ENCODE data around the gene PCSK5.

PCSK5 gene

GRCh38 chr9:76158713-76159112 lies 268.2 kb downstream of the PCSK5 start:
- DNase-seq (ENCODE audit: low spot score in 2 of 2) (no peak), ATAC-seq (no peak)
- Mint-ChIP-seq H3K27ac (no peak overlapping the region), H3K4me1 (no peaks in the 10 kb centered on the region), H3K36me3 (no peaks in the 10 kb centered on the region), H3K4me3 (no peak overlapping the region), H3K9me3 (no peaks in the 10 kb centered on the region)

DNA sequence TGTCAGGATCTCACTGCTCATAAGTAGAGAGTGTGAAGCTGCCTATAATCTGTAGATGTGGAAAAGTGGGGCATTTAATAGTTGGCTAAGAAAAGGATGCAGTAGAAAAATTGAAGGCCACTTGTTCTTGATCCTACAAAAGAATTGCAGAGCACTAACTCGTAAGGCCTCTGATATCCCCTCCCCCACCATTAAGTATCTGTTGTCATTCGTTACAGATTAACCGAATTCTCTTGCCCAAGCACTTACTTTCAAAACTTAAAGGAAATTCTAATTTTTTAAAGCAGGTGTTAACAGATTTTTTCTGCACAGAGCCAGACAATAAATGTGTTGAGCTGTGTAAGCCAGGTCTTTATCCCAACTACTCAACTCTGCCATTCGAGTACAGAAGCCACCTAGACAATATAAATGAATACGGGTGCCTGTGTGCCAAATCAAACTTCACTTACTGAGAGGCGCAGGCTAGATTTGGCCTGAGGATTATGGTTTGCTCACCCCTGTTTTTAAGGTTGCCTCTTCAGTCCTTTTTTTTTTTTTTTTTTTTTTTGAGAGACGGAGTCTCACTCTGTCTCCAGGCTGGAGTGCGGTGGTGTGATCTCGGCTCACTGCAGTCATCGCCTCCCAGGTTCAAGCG lies 268.9 kb downstream of the PCSK5 start:
- DNase-seq (ENCODE audit: low spot score in 2 of 2) (no peak), ATAC-seq (no peak)
- Mint-ChIP-seq H3K4me1 (no peaks in the 10 kb centered on the region), H3K4me3 (no peak overlapping the region), H3K36me3 (no peaks in the 10 kb centered on the region), H3K27ac (no peak overlapping the region), H3K9me3 (no peaks in the 10 kb centered on the region)

GRCh38 chr9:76161106-76161505 lies 270.6 kb downstream of the PCSK5 start:
- Mint-ChIP-seq H3K4me3 (no peak overlapping the region), H3K4me1 (no peaks in the 10 kb centered on the region), H3K9me3 (no peaks in the 10 kb centered on the region), H3K36me3 (no peaks in the 10 kb centered on the region), H3K27ac (no peak overlapping the region)
- ATAC-seq, result no peak
- no peak for DNase-seq (ENCODE audit: low spot score in 2 of 2)

- no peaks in the 10 kb centered on the region for H3K36me3 Mint-ChIP-seq
- H3K27ac Mint-ChIP-seq, result no peak overlapping the region
- no peak overlapping the region for H3K4me3 Mint-ChIP-seq
- no peaks in the 10 kb centered on the region for H3K4me1 Mint-ChIP-seq
- DNase-seq (ENCODE audit: low spot score in 2 of 2), result no peak
- H3K9me3 Mint-ChIP-seq, result no peaks in the 10 kb centered on the region
- no peak for ATAC-seq
Measured at GRCh38 chr9:76161541-76161940, 271.1 kb downstream of the PCSK5 start.

- Mint-ChIP-seq H3K27ac (no peak overlapping the region), H3K9me3 (no peaks in the 10 kb centered on the region), H3K4me1 (no peaks in the 10 kb centered on the region), H3K4me3 (no peak overlapping the region), H3K36me3 (no peaks in the 10 kb centered on the region)
- no peak for DNase-seq (ENCODE audit: low spot score in 2 of 2)
- no peak for ATAC-seq
Measured at GRCh38 chr9:76162086-76162730, 271.7 kb downstream of the PCSK5 start.

DNA sequence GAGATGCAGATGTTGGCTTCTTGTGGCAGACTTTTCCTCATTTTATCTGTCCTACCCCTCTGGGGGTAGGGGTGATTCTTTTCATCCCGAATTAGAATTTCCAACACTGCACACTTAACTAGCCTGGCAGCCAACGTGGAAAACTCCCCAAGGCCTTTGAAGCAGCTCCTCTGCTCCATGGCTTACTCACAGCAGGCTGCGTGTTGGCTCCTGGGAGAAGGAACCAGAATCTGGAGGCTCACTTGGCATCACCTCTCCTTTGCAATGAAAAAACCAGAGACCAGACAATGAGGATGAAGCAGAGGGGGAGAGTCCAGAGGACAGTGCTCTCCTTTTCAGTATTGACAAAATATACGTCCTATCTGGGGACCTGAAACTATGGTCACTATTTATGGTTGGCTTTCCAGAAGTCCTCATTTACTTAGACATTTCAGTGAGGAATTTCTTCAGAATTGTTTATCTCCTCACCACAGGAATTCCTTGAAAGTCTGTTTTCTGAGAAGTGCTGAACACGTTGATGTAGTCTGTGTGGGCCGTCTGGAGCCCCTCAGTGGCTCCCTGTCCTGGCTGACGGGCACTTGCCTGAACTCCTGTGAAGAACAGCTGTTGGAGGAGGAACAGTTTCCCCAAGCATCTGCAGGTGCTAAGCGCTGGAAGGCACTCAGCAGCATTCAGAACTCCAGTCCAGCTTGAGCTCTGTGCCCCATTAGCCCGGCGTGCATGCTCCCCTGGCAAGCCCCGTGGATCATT lies 272.5 kb downstream of the PCSK5 start:
- no peak for ATAC-seq
- DNase-seq (ENCODE audit: low spot score in 2 of 2), result no peak
- Mint-ChIP-seq H3K36me3 (no peaks in the 10 kb centered on the region), H3K27ac (no peak overlapping the region), H3K4me1 (no peaks in the 10 kb centered on the region), H3K4me3 (no peak overlapping the region), H3K9me3 (no peaks in the 10 kb centered on the region)

DNA sequence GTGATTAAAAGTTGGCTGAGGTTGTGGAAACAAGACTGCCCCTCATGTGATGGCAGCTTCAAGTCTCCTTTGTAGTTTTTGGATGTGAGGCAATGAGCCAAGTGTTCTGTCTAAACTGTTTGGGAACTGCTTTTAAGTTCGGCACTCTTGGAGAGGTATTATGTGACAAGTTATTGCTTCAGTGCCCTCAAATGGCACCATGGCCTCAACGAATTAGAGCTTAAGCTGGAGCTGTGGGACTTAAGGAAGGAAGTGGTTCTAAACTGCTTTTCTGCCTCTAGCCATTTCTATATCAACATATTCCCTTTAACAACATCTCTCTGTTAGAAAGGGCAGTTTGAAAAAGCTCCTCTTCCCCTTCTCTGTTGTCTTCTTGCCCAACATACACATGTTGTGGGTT lies 276.1 kb downstream of the PCSK5 start:
- no peaks in the 10 kb centered on the region for H3K36me3 Mint-ChIP-seq
- H3K4me1 Mint-ChIP-seq, result no peaks in the 10 kb centered on the region
- ATAC-seq (no peak), DNase-seq (ENCODE audit: low spot score in 2 of 2) (no peak)
- H3K27ac Mint-ChIP-seq, result no peak overlapping the region
- no peaks in the 10 kb centered on the region for H3K9me3 Mint-ChIP-seq
- H3K4me3 Mint-ChIP-seq, result no peak overlapping the region

- DNase-seq (ENCODE audit: low spot score in 2 of 2) (no peak), ATAC-seq (no peak)
- no peak overlapping the region for H3K27ac Mint-ChIP-seq
Measured at GRCh38 chr9:76176171-76176570, 285.7 kb downstream of the PCSK5 start.

GRCh38 chr9:76177931-76178330 lies 287.5 kb downstream of the PCSK5 start:
- DNase-seq (ENCODE audit: low spot score in 2 of 2) (no peak), ATAC-seq (no peak)
- no peaks in the 10 kb centered on the region for H3K9me3 Mint-ChIP-seq
- peaks cover 4% of the 10 kb centered on the region for H3K36me3 Mint-ChIP-seq
- H3K4me3 Mint-ChIP-seq, result no peak overlapping the region
- no peak overlapping the region for H3K27ac Mint-ChIP-seq
- H3K4me1 Mint-ChIP-seq, result peaks cover 7% of the 10 kb centered on the region

More at GRCh38 chr9:76176171-76176570, 285.7 kb downstream of the PCSK5 start:
- Mint-ChIP-seq H3K9me3 (no peaks in the 10 kb centered on the region), H3K4me3 (no peak overlapping the region), H3K4me1 (peaks cover 1% of the 10 kb centered on the region), H3K36me3 (no peaks in the 10 kb centered on the region)

DNA sequence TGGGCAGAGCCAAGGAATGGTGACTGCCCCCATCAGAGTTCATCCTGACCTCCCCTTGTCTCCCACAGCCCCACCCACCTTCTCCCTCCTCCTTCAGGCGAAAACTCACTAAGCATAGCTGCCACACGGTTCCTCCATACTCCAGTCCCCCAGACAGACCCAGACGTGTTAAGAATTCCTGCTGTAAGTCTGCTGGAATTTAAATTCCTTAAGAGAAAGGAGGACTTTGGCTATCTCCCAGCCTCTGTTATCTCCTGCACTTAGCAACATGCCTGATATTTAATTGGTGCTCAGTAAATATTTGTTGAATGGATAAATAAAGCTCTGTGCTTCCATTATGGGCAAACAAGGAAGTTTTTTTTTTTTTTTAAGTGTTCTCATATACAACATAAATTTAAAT lies 290.1 kb downstream of the PCSK5 start:
- no peak overlapping the region for H3K27ac Mint-ChIP-seq
- no peak for ATAC-seq
- peaks cover 5% of the 10 kb centered on the region for H3K36me3 Mint-ChIP-seq
- no peak for DNase-seq (ENCODE audit: low spot score in 2 of 2)
- peaks cover 7% of the 10 kb centered on the region for H3K4me1 Mint-ChIP-seq
- H3K4me3 Mint-ChIP-seq, result no peak overlapping the region
- no peaks in the 10 kb centered on the region for H3K9me3 Mint-ChIP-seq

DNA sequence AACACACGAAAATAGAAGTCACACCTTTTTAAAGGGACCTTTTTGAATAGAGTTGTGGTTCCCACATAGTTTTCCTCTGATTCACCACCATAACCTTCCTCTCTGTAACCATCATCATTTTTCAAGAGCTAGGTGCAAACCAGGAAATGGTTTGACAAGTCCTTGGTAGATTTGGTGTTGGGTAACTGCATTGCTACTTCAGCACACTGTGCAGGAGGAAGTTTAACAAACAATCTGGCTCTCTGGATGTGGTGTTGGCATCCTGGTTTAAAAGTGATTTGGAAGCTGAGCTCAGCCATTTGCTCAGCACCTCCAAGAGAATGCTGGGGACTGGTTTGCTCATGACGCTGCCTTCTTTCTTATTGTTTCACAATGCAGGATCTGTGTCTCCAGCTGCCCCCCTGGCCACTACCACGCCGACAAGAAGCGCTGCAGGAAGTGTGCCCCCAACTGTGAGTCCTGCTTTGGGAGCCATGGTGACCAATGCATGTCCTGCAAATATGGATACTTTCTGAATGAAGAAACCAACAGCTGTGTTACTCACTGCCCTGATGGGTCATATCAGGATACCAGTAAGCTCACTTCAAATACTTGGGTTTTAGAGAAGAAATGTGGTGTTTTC lies 290.7 kb downstream of the PCSK5 start:
- ATAC-seq (peak; percentile 90), DNase-seq (ENCODE audit: low spot score in 2 of 2) (peak in 1 of 2 donors; percentile 65)

GRCh38 chr9:76181781-76182180 lies 291.3 kb downstream of the PCSK5 start:
- H3K4me3 Mint-ChIP-seq, result no peak overlapping the region
- peak overlapping the region; percentile 56 for H3K27ac Mint-ChIP-seq
- H3K9me3 Mint-ChIP-seq, result no peaks in the 10 kb centered on the region
- peaks cover 7% of the 10 kb centered on the region for H3K4me1 Mint-ChIP-seq
- DNase-seq (ENCODE audit: low spot score in 2 of 2) (no peak), ATAC-seq (no peak)
- H3K36me3 Mint-ChIP-seq, result peaks cover 5% of the 10 kb centered on the region

More for the DNA sequence above, 290.7 kb downstream of the PCSK5 start:
- Mint-ChIP-seq H3K4me3 (peak overlapping the region; percentile 14), H3K27ac (peak overlapping the region; percentile 56), H3K9me3 (no peaks in the 10 kb centered on the region), H3K4me1 (peaks cover 7% of the 10 kb centered on the region), H3K36me3 (peaks cover 5% of the 10 kb centered on the region)

DNA sequence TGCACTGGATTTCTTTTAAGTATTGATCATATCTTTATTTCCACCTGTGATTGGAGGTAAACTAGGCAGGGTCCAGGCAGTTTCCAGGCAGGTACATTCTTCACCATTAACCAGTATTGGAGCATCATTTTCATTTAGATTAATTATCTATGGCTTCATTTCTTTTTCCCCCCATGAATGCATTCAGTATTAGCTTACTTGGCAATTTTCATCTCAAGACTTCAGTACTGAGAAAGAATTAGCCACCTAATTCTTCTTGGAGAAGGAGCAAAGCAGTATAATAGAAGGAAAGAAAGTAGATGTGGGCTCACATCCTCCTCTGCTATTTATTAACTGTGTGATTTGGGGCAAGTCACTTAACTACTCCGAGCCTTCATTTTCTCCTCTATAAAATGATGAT lies 295.0 kb downstream of the PCSK5 start:
- DNase-seq (ENCODE audit: low spot score in 2 of 2) (no peak), ATAC-seq (no peak)
- Mint-ChIP-seq H3K36me3 (peaks cover 10% of the 10 kb centered on the region), H3K4me1 (peaks cover 7% of the 10 kb centered on the region), H3K4me3 (no peak overlapping the region), H3K27ac (no peak overlapping the region), H3K9me3 (no peaks in the 10 kb centered on the region)

DNA sequence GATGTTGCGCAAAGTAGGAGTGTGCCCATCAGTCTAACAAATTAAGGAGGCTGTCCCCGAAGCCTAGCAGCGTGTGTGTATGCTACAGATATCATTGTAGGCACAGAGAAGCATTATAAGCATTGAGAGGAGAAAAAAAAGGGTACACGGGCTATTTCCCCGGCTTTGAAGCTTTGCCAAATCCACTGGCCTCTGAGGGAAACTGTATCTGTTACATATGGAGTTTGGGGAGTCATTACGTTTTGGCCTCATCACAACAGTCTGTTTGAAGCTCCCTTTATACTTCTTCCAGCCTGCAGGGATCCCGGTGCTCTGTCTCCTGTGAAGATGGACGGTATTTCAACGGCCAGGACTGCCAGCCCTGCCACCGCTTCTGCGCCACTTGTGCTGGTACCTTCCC lies 297.8 kb downstream of the PCSK5 start:
- H3K27ac Mint-ChIP-seq, result no peak overlapping the region
- ATAC-seq, result no peak
- H3K36me3 Mint-ChIP-seq, result peaks cover 6% of the 10 kb centered on the region
- H3K4me1 Mint-ChIP-seq, result no peaks in the 10 kb centered on the region
- DNase-seq (ENCODE audit: low spot score in 2 of 2), result no peak
- no peak overlapping the region for H3K4me3 Mint-ChIP-seq
- H3K9me3 Mint-ChIP-seq, result no peaks in the 10 kb centered on the region

GRCh38 chr9:76188905-76189304 lies 298.4 kb downstream of the PCSK5 start:
- H3K9me3 Mint-ChIP-seq, result no peaks in the 10 kb centered on the region
- no peak overlapping the region for H3K4me3 Mint-ChIP-seq
- H3K4me1 Mint-ChIP-seq, result no peaks in the 10 kb centered on the region
- H3K36me3 Mint-ChIP-seq, result peaks cover 6% of the 10 kb centered on the region
- no peak overlapping the region for H3K27ac Mint-ChIP-seq
- ATAC-seq (no peak), DNase-seq (ENCODE audit: low spot score in 2 of 2) (no peak)
